Endothelial cell (in vitro differentiated cells): Measurements from ENCODE around the gene TMEM18. TPM values are rescaled to one million over a fixed set of nuclear protein-coding genes. Genes with fewer than 3 reads are reported as not detected.

ENCODE experiments used
- DNase-seq: peaks from one replicate; pipeline ENCODE4 v3.0.0; 2021; ENCODE audit warnings: low spot score
- H3K27ac Mint-ChIP-seq: one replicate; pipeline ENCODE4 v1.8.0; 2021; ENCODE audit warnings: mixed read lengths, inconsistent platforms; ENCODE audit not compliant: unreplicated experiment
- H3K27me3 Mint-ChIP-seq: one replicate; pipeline ENCODE4 v1.8.0; 2021; ENCODE audit warnings: mild to moderate bottlenecking, moderate library complexity, mixed read lengths, inconsistent platforms; ENCODE audit not compliant: unreplicated experiment
- H3K36me3 Mint-ChIP-seq: one replicate; pipeline ENCODE4 v1.8.0; 2021; ENCODE audit warnings: mild to moderate bottlenecking, low read depth, mixed read lengths, inconsistent platforms; ENCODE audit not compliant: unreplicated experiment
- H3K4me1 Mint-ChIP-seq: one replicate; pipeline ENCODE4 v1.8.0; 2021; ENCODE audit warnings: mild to moderate bottlenecking, mixed read lengths, inconsistent platforms; ENCODE audit not compliant: unreplicated experiment
- H3K4me3 Mint-ChIP-seq: one replicate; pipeline ENCODE4 v1.8.0; 2021; ENCODE audit warnings: mild to moderate bottlenecking, mixed read lengths, inconsistent platforms; ENCODE audit not compliant: unreplicated experiment
- H3K9me3 Mint-ChIP-seq: one replicate; pipeline ENCODE4 v1.8.0; 2021; ENCODE audit warnings: mixed read lengths, inconsistent platforms; ENCODE audit not compliant: unreplicated experiment
- CTCF ChIP-seq: fragments of 200-600 bp; sonication (generic); IDR thresholded peaks from one replicate; pipeline ENCODE4 v1.5.0; 2021; ENCODE audit warnings: antibody characterized with exemption; ENCODE audit not compliant: unreplicated experiment
- total RNA-seq: library from RNA; stranded (reverse); fragmentation: NEBNext Ultra II Directional; extraction: Animal tissue kit (Norgen Biotek cat#: 25700); gene quantifications from one replicate; pipeline ENCODE4 v1.2.1, GENCODE V29; 2021; ENCODE audit not compliant: unreplicated experiment

TMEM18 gene
- total RNA-seq, 1 donor from 2014 or later: 26.3 TPM

DNA sequence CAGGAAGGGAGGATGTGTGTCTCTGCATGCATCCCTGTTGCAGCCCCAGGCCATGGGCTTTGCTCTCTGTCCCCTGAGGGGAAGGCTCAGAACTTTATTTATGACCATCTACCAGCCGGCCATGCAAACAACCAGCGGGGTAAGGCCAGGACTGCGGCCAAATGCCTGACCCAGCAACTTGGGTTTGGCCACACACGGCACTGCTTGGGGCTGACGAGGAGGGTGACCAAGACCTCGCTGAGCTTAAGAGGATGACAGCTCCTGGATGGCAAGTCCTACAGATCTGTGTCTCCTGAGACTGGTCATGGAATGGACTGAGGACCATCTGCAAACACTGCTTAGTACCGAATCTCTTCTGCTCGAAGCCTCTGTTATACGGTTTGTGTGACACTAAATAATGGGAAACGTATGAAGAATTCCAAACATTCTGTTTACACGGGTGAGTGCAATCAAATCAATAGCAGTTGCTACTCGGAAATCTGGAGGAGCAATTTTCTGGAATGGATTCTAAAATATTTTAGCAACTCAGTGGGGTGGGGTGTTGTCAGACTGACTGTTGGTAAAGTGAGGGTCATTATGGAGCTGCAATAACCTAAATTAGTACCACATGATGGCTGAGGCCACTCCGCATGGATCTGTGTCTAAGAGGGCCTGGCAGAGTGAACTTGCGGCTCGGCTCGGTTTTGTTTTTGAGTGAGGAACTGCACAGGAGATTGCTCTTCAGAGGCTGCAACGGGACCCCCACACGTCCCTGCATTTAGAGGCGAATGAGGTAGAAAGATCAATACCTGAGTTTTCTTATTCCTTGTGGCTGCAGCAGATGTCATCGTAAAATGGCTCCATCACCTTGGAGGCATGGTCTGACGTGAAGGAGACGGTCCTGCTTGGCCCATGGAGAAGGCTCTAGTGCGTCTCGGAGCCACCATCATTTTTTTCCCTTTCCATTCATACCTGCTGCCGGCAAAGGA, 26.6 kb downstream of the TMEM18 start:
- H3K4me1 Mint-ChIP-seq: no peaks in the 10 kb centered on the region
- no peaks in the 10 kb centered on the region for H3K9me3 Mint-ChIP-seq
- TF ChIP-seq CTCF: no peak
- H3K4me3 Mint-ChIP-seq: no peak overlapping the region
- peaks cover 2% of the 10 kb centered on the region for H3K27me3 Mint-ChIP-seq
- no peak overlapping the region for H3K27ac Mint-ChIP-seq
- DNase-seq: no peak
- no peaks in the 10 kb centered on the region for H3K36me3 Mint-ChIP-seq

- no peaks in the 10 kb centered on the region for H3K36me3 Mint-ChIP-seq
- peaks cover 2% of the 10 kb centered on the region for H3K27me3 Mint-ChIP-seq
- no peak overlapping the region for H3K27ac Mint-ChIP-seq
- TF ChIP-seq CTCF: no peak
- H3K4me1 Mint-ChIP-seq: no peaks in the 10 kb centered on the region
- no peaks in the 10 kb centered on the region for H3K9me3 Mint-ChIP-seq
- peak; percentile 1 for DNase-seq
- no peak overlapping the region for H3K4me3 Mint-ChIP-seq
These were observed 27.5 kb downstream of the TMEM18 start for GRCh38 chr2:649426-650342.

DNA sequence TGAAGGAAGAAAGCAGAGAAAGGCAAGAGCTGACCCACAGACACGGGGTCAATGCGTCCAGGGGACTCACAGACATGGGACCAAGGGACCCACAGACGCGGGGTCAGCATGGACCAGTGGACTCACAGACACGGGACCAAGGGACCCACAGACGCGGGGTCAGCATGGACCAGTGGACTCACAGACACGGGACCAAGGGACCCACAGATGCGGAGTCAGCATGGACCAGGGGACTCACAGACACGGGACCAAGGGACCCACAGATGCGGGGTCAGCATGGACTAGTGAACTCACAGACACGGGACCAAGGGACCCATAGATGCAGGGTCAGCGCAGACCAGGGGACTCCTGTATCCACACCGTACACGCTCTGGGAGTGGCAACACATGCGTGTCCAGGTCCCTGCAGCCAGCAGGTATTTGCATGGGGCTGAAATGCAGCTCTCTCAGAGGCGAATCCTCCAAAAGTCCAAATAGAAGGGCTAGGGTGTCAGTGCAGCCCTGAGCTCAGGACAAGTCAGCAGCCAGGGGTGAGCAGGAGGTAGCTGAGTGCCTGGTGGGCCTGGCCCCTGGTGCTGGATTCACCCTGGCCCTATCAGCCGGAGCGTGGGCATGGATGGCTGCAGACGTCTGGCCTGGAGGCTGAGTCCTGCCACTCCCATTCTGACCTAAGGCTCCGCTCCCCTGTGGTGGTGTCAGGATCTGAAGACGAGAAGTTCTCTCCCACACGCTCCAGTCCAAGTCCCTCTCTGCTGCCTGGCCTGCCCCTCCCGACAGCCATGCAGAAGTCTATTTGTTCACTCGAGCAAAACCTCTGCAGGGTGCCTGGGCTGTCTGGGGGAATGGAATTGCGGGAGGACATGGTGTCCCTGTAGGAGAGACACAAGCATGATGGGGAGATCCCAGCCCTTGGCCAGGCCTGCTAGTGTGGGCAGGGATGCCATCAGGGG, 28.5 kb downstream of the TMEM18 start:
- Mint-ChIP-seq H3K9me3 (no peaks in the 10 kb centered on the region), H3K27ac (no peak overlapping the region), H3K4me1 (no peaks in the 10 kb centered on the region), H3K36me3 (no peaks in the 10 kb centered on the region), H3K27me3 (peaks cover 5% of the 10 kb centered on the region), H3K4me3 (no peak overlapping the region)
- DNase-seq: peak; percentile 1
- TF ChIP-seq CTCF: no peak

DNA sequence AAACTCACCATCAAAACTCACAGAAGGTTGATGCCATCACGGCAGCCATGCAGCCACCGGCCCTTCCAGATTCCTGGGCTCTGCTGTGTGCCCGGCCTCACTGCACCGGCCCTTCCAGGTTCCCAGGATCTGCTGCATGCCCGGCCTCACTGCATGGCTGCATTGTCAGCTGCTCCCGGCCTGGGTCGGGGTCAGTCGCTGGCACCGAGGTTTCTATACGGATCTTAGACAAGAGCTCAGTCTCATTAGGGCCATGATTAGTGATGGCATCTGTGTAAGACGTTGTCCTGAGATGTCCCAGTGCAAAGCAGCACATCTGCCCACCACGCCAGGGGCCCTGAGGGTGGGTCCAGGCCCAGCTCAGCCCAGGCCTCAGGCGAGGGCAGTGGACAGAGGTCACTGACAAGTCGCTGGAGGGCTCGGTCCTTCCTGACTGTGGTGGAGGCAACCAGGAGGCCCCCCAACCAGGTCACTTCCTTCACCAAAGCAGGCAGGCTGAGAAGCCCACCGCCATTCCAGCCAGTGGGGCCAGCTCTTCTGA, 29.4 kb downstream of the TMEM18 start:
- DNase-seq: peak; percentile 2
- H3K4me1 Mint-ChIP-seq: no peaks in the 10 kb centered on the region
- H3K36me3 Mint-ChIP-seq: no peaks in the 10 kb centered on the region
- no peak for TF ChIP-seq CTCF
- no peaks in the 10 kb centered on the region for H3K9me3 Mint-ChIP-seq
- peaks cover 5% of the 10 kb centered on the region for H3K27me3 Mint-ChIP-seq
- no peak overlapping the region for H3K4me3 Mint-ChIP-seq
- H3K27ac Mint-ChIP-seq: no peak overlapping the region
